ENCODE data around the gene FAM168A. TPM values are rescaled to one million over a fixed set of nuclear protein-coding genes. Genes with fewer than 3 reads are reported as not detected.

FAM168A gene
- total RNA-seq, 3 donors from 2014 or later (not counting 1 experiment from before 2014, with no cell fraction given) = 27.4 to 39.8 (median 30.4) TPM

DNA sequence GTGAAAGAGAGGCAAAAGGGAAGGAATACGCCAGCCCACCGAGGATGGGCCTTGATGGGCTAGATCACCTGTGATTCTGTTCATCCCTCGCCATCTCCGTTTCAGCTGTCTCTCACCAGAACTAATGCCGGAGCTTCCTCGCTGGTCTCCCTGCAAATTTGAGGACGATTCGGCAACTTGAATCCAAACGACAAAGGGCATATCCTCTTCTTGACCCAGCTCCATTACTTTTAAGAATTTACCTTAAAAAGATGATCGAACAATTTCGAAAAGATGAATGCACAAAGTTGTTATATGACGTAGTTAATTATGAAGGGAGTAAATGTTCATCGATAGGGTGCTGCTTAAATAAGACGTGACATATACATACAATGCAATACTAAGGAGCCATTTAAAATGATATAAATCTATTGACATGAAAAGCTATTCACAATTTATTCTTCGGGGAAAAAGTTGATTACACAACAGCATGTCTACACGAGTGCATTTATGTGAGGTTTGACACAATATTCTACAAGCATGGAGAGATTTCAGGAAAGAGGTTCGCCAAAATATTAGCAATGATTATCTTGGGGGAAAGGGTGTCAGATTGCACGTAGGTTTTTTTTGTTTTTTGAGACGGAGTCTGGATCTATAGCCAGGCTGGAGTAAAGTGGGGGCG lies 937 bp upstream of the FAM168A start:
- H3K27ac ChIP-seq (ENCODE audit: low read length) = peak overlapping the region; percentile 86
- H3K4me3 ChIP-seq (ENCODE audit: low read length) = peak overlapping the region; percentile 93
- Mint-ChIP-seq H3K4me3 (peak overlapping the region; percentile 97), H3K27ac (peak overlapping the region; percentile 90), H3K27me3 (ENCODE audit: low read depth in 2 of 2) (no peaks in the 10 kb centered on the region), H3K9me3 (no peaks in the 10 kb centered on the region), H3K4me1 (peaks cover 33% of the 10 kb centered on the region in 2 donors), H3K36me3 (no peaks in the 10 kb centered on the region)
- H3K4me1 ChIP-seq (ENCODE audit: control insufficient read depth, insufficient read depth, low read length) = peaks cover 15% of the 10 kb centered on the region
- H3K36me3 ChIP-seq (ENCODE audit: control insufficient read depth, insufficient read depth, low read length) = no peaks in the 10 kb centered on the region
- no peaks in the 10 kb centered on the region for H3K27me3 ChIP-seq (ENCODE audit: control insufficient read depth, insufficient read depth, low read length)
- TF ChIP-seq, protein P1, sequence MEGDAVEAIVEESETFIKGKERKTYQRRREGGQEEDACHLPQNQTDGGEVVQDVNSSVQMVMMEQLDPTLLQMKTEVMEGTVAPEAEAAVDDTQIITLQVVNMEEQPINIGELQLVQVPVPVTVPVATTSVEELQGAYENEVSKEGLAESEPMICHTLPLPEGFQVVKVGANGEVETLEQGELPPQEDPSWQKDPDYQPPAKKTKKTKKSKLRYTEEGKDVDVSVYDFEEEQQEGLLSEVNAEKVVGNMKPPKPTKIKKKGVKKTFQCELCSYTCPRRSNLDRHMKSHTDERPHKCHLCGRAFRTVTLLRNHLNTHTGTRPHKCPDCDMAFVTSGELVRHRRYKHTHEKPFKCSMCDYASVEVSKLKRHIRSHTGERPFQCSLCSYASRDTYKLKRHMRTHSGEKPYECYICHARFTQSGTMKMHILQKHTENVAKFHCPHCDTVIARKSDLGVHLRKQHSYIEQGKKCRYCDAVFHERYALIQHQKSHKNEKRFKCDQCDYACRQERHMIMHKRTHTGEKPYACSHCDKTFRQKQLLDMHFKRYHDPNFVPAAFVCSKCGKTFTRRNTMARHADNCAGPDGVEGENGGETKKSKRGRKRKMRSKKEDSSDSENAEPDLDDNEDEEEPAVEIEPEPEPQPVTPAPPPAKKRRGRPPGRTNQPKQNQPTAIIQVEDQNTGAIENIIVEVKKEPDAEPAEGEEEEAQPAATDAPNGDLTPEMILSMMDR (IDR thresholded peaks at IDR 0.05) = no peak
- WGBS (ENCODE audit: insufficient coverage) = 41% methylated on average over 15 of the region's 20 CpGs
- DNase-seq = no peak
- no peak for ATAC-seq
- H3K9me3 ChIP-seq (ENCODE audit: control insufficient read depth, insufficient read depth, low read length) = no peaks in the 10 kb centered on the region
- intact Hi-C loops (cut with micrococcal nuclease) = no loop called here

DNA sequence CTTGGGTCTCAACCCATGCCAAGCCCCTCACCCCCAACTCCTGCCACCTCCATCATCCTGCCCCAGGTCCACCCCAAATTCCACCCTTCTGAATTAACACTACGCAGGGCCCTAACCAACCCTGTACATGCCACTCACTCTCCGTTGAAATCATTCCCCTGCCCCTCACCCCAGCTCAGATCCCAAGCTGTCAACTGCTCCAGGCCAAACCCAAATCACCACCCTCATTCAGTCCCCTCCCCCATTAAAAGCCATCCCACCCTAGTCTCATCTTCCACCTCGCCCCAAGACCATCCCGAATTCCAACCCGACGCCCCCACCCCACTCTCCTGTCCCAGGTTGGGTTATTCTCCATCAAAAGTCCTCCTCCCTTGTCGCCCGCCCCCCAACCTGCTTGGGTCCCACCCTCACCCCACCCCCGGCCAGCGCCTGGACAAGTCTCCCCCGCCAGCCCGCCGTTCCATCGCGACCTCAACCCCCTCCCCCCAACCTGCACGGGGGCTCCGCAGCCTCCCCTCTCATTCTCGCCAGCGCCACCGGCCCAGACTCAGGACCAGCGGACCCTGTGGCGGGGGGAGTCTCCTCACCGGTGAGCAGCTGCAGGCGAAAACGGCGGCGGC lies 466 bp downstream of the FAM168A start:
- WGBS (ENCODE audit: insufficient coverage) = 4% methylated on average over 24 of the region's 27 CpGs
- Histone ChIP-seq H3K27me3 (ENCODE audit: control insufficient read depth, insufficient read depth, low read length) (no peaks in the 10 kb centered on the region), H3K9me3 (ENCODE audit: control insufficient read depth, insufficient read depth, low read length) (no peaks in the 10 kb centered on the region), H3K4me1 (ENCODE audit: control insufficient read depth, insufficient read depth, low read length) (peaks cover 15% of the 10 kb centered on the region), H3K4me3 (ENCODE audit: low read length) (peak overlapping the region; percentile 93), H3K27ac (ENCODE audit: low read length) (peak overlapping the region; percentile 50), H3K36me3 (ENCODE audit: control insufficient read depth, insufficient read depth, low read length) (no peaks in the 10 kb centered on the region)
- peak in 1 of 2 donors; percentile 22 for DNase-seq
- H3K4me1 Mint-ChIP-seq = peaks cover 33 to 35% of the 10 kb centered on the region in 2 donors
- H3K36me3 Mint-ChIP-seq = no peaks in the 10 kb centered on the region
- H3K27ac Mint-ChIP-seq = peak overlapping the region; percentile 90
- TF ChIP-seq, protein P1 (IDR thresholded peaks at IDR 0.05) = no peak
- no peaks in the 10 kb centered on the region for H3K9me3 Mint-ChIP-seq
- ATAC-seq = no peak
- peak overlapping the region; percentile 97 for H3K4me3 Mint-ChIP-seq
- H3K27me3 Mint-ChIP-seq (ENCODE audit: low read depth in 2 of 2) = no peaks in the 10 kb centered on the region
- intact Hi-C loops (cut with micrococcal nuclease) = no loop called here

DNA sequence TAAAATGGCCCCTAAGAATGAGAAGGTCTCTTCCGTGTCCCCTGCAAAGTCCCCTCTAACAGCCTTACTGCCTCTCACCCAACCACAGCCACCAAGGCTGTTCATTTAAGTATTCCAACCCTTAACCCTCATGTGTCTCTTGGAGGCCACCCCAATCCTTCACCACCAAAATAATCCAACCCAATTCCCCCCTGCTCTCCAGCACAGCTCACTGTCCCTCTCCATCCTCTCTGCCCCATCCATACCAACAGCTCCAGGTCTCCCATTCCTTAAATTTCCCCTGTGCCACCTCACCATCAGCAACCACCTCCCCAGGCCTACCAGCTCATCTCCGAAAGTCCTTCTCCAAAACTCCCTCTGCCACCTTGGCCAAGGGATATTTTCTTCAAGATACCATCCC lies 1.4 kb downstream of the FAM168A start:
- ATAC-seq = no peak
- no peak for DNase-seq

More for the DNA sequence above, 1.4 kb downstream of the FAM168A start:
- no peaks in the 10 kb centered on the region for H3K36me3 Mint-ChIP-seq
- no peak overlapping the region for H3K27ac ChIP-seq (ENCODE audit: low read length)
- peak overlapping the region; percentile 90 for H3K27ac Mint-ChIP-seq
- H3K36me3 ChIP-seq (ENCODE audit: control insufficient read depth, insufficient read depth, low read length) = no peaks in the 10 kb centered on the region
- H3K27me3 Mint-ChIP-seq (ENCODE audit: low read depth in 2 of 2) = no peaks in the 10 kb centered on the region
- no peak overlapping the region for H3K4me3 ChIP-seq (ENCODE audit: low read length)
- peaks cover 15% of the 10 kb centered on the region for H3K4me1 ChIP-seq (ENCODE audit: control insufficient read depth, insufficient read depth, low read length)
- H3K27me3 ChIP-seq (ENCODE audit: control insufficient read depth, insufficient read depth, low read length) = no peaks in the 10 kb centered on the region
- WGBS (ENCODE audit: insufficient coverage) = 92% methylated on average over 2 of the region's 2 CpGs
- TF ChIP-seq, protein P1 (IDR thresholded peaks at IDR 0.05) = no peak
- intact Hi-C loops (cut with micrococcal nuclease) = no loop called here
- no peaks in the 10 kb centered on the region for H3K9me3 Mint-ChIP-seq
- peak overlapping the region; percentile 97 for H3K4me3 Mint-ChIP-seq
- H3K9me3 ChIP-seq (ENCODE audit: control insufficient read depth, insufficient read depth, low read length) = no peaks in the 10 kb centered on the region
- H3K4me1 Mint-ChIP-seq = peaks cover 33 to 38% of the 10 kb centered on the region in 2 donors

Data from natural killer cell (primary cell).